CD4-positive, alpha-beta T cell treated with Interleukin-1 beta for 1 hour (primary cell): ENCODE measurements around the gene SYNE4.

Source experiments
- DNase-seq, 2 donors: peaks; one replicate each; pipeline ENCODE4 v3.0.0-alpha.2; 2020 to 2022

SYNE4 gene

DNA sequence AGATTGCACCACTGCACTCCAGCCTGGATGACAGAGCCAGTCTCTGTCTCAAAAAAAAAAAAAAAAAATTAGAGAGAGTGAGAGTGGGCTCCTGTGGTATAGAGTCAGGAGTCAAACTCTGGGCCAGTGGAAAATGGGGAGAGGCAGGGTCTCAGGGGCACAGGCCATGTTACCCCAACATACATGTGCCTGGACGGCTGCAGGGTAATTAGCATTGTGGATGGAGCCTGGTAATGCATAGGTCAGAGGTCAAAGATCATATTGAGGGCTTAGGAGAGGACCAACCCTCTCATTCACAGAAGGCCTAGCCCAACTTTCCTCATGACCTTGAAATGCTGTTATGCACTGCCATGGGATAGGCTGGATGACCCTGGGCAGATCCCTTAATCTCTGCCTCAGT, 16.9 kb upstream of the SYNE4 start:
- DNase-seq, result no peak

DNA sequence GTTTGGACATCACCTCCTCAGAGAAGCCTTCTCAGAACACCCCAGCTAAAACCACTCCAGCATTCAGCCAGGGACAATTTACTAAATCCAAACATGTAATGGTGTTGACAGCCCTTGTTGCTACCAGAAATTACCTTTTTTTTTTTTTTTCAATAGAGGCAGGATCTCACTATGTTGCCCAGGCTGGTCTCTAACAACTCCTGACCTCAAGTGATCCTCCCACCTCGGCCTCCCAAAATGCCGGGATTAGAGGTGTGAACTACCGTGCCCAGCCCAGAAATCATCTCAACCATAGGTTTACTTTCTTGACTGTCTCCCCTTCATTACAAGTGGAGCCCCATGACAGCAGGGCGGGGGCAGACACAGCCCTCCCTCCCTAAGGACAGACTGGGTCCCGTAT, 14.8 kb upstream of the SYNE4 start:
- DNase-seq, result no peak

DNA sequence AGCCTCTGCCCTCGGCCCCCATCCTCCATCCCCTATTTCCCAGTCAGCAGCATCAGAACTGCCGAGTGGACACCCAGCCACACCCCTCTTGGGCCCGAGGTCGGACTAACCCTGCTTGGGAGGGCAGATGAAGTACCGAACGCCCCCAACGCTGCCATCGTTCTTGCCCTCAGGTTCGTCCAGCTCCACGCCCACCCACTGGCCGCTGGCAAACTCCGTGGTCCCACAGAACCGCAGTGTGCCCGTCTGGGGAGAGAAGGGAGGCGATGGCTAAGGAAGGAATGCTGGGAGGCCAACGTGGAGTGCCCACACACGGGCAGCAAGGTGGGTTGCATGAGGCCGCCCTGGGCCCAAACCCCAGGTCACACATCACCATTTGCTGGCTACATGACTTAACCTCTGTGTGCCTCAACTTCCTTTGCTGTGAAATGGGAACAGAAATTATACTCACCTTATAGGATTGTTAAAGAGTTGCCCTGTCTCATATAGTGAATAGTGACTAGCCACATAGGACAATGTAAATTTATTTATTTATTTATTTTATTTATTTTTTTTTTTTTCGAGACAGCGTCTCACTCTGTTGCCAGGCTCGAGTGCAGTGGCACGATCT, 10.6 kb upstream of the SYNE4 start:
- DNase-seq, result no peak

DNA sequence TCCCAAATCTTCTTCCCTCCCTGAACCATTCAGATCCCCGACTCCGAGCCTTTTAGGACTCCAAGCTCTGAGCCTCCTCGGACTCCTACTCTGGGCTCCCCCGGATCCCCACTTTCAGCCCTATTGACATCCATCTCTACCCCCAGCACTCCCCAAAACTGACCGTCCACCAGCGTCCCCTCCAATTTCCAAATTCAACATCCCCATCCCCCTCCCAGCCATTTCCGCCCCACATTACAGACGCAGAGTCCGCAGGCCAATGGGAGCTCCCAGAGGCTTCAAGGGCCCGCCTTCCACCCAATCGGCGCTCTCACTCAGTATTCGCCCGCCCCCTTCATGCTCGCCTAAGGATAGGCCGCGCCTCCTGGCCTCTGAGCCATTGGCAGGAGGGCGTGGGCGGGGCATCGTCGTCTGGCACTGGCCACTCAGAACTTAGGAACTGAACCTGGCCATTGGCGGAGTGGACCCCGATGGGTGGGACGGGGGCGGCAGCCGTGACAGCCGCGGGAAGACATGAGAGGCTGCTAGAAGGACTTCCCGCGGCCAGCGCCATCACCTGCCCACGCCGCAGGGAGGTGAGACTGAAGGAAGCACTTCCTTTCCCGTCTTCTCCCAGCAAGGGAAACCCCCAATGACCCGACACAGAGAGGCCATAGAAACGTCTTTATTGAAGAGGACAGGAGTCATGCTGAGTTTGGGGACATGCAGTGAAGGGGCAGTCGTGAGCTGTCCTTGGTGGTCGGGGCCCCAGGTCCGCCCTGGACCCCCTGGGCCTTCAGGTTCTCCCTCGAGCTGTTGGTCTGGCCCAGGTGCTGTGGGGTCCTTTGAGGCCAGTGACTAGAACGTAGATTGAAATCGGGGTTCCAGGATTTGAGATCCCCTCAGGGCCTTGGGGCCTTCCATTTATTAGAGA, 5.7 kb upstream of the SYNE4 start, which contains the start of gene ALKBH6:
Gene ALKBH6 (minus strand): TSS at position 202 of the 913 bp plus-strand sequence. CDS start 816 bp downstream, outside the sequence.
- peak; percentile 99 for DNase-seq

DNA sequence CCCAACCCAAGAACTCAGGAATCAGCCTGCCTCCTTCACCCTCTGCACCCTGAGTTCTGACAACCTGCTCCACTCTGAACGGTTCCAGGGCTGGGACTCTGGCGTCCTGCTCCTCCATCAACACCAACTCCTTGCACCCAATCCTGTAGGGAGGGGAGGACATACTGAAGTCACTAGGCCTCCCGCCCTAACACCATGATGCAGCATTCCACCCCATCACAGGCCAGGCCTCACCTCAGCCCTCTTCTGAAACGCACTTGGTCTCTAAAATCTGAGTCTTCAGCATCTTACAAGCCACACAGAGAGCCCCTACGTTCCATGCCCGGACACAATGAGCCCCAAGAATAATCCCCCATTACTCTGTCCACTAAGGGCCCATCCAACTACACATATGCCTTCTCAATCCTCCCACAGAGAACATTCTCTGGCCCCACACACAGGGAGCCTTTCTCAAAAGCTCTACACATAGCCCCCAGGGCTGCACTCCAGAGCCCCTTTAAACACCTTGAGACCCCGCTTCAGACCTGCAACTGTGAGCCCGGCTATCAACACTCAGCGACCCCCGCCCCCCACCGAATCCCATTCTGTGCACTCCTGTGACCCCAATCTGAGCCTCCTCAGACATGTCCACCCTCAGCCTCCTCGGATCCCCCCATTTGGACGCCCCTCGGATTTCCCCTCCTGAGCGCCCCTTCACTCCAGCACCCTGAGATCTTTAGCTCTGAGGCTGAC, 4.8 kb upstream of the SYNE4 start:
- DNase-seq, result no peak

DNA sequence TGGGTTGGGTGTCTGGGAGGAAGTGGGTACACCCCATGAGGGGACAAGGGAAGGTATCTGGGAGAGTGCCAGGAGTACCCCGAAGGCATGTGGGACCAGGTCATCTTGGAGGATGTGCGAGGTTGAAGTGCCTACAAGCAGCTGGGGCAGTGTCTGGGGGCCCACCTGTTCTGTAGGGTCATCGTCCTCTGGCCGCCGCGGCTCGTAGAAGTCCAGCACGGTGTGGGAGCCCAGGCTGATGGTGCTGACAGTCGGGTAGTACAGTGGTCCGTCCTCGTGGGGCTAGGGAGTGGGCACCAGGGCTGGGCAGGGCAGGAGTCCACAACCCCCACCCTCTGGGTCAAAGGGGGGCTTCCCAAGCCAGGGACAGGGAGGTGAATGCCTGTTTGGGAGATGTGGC, 1.8 kb upstream of the SYNE4 start:
- DNase-seq, result no peak

DNA sequence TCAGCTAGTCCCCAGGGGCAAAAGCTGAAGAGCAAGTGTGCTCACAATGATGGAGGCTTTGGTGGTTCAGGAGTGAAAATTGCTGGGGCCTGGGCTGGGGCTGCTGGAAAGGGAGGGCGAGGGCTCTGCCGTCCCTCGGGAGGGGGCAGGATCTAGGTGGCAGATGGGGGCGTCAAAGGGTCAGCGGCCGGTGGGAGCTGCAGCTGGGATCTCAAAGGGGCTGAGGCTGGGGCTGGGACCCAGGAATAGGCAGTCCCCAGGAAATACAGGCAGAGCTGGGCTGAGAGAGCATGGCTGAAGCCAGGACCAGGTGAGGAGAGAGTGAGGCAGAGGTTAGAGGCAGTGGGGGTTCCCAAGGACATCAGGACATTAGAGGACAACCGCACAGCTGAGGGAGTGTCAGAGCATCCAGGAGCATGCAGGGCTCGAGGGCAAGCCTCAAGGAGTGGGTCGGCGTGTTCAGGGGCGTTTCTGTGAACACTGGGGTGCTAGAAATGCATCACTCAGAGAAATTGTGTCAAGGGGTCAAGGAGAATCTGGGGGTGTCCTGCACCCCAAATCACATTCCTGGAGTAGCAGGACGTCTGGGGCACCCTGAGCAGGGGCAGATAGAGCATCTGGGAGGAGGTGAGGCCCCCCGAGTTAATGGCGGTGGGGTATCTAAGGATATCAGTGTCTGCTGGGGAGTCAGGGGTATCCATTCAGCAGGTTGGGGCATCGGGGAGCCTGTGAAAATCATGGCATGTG, 1.2 kb upstream of the SYNE4 start:
- DNase-seq, result no peak

DNA sequence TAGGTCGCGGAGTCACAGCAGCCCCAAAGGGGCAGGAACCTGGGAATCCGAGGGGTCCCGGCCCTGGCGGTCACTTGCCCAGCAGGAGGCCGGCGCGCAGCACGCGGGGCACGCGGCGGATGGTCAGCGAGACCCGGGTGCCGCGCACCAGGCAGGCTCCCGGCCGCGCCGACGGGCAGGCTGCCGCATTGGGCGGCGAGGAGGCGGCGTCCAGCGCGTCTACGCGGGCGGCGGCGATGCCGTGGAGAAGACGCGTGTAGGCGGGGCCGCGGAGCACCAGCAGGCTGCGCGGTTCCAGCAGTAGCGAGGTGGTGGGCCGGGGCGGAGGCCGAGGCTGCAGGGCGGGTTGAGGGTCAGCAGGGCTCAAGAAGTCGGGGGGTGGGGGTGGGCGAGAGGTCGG, 607 bp upstream of the SYNE4 start:
- DNase-seq, result peak; percentile 24 to 39

DNA sequence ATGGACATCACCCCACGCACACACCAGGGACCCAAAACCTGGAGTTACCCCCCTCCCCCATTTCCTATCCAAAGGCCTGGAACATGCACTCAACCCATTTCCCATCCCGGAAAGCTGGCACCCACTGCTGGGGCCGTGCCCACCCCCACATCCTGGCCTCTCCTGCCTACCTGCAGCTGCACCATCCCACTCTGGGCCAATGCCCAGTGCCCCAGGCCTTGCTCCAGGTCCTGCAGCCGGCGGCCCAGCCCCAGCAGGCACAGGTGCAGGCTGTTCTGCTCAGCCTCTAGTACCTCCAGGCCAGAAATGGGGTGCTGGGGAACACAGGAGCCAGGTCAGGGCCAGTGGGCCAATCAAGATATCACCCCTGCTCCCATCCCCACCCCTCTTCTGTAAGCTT, 1.7 kb downstream of the SYNE4 start:
- DNase-seq, result no peak

DNA sequence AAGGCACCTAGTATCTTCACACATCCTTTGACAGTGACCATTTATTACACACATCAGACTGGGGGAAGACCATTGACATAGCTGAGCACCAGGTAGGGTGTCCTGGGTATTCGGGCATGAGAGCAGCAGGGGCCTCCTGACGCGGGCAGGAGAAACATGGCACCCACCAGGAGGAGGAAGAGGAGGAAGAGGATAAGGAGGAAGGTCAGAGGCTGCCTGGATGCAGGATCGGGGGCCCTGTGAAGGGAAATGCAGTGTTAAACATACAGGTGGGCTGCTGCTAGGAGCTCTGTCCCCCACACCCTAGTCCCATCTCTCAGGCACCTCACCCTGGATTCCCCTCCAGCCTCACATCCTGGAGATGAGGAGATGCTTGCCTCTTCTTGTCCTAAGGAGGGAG, 5.3 kb downstream of the SYNE4 start:
- no peak for DNase-seq

DNA sequence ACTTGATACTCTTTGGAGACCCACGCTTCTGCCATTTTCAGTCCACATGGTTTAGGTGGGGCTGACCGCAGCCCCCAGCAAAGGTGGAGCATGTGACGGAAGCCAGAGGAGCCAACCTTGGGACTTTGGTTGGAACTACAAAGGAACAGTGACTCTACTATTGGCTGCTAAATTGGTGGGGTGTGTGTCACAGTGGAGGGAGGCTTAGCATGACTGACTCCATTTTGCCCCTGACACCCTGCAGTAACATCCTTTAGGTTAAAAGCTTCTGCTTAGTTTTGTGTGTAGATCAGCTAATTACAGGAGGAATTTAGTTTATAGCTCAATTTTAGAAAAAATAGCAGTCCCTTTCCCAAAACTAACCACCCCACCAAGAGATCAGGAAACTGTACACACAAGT, 7.0 kb downstream of the SYNE4 start:
- no peak for DNase-seq

DNA sequence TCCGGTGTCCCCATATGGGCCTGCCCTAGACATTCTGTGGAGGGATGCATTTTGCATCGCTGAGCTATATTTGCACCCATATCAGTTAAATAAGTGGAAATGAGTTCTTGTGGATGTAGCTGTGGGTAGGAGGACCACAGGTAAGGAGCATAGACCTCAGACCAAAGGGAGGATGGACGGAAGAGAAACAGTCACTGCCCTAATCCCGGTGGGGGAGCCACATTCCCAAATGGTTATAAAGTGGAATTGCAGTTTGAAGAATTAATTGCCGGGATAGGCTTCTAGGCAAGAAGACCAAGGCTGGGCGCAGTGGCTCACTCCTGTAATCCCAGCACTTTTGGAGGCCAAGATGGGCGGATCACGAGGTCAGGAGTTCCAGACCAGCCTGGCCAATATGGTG, 11.8 kb downstream of the SYNE4 start:
- DNase-seq, result no peak

DNA sequence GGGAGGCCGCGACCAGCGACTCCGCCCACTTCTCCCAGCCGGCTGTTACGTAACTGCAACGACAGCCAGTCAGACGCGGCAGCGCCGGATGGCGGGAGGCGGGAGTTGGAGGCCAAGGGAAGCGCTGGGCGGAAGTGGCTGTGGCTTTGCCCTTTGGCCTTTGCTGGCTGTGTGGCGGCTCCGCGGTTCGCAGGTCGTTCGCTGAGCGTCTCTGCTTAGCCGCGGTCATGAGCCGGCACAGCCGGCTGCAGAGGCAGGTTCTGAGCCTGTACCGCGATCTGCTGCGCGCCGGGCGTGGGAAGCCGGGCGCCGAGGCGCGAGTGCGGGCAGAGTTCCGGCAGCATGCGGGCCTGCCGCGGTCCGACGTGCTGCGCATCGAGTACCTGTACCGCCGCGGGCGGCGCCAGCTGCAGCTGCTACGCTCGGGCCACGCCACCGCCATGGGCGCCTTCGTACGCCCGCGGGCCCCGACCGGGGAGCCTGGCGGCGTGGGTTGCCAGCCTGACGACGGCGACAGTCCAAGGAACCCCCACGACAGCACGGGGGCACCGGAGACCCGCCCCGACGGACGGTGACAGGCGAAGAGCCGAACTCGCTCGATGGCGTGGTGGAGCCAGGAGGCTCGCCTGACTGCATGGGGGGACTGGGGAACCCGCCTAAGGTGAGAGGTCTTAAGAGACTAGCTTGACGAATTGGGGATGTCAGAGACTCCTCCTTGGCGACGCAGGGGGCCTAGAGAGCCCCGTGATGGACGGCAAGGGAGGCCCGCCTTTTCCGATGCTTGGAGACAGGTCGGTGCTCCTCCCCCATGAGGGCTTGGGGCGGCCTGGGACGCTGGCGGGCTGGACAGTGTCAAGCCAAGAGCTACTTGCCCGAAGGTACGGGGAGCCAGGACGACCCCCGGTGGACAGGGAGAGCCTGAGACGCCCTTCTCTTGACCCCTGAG, 13.3 kb downstream of the SYNE4 start, which contains the start of gene SDHAF1:
Gene SDHAF1 (plus strand): TSS at position 141 of the 946 bp plus-strand sequence. CDS start 87 bp downstream, at position 228.
- peak; percentile 92 to 93 for DNase-seq

DNA sequence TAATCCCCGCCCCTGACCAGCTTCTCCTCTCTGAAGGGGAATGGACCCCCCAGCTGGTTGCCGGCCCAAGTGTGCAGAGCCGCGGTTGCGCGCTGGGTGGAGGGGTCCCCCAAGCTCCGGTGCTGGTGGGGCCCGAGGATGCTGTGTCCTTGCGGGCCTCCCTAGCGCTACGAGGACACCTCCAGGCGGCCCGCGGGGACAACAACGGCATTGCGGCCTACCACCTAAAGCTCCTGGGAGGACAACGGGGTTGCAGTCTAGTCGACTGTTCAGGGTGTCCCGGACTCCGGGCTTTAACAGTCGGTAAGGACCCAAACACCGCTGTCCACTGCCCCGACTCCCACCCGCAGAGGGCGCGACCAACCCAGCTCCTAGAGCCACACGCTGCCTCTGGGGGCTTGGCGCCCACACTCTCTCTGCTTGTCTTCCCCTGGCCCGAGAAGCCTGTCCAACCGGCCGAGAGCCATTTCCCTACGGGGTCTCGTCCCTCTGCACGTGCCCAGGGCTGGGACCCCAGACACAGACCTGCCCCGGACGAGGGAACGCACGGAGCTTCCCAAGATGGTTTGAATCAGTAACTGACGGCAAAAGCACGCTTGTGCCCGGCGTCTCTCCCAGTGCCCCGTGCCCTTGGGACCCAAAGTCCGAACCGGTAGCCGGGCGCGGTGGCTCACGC, 14.6 kb downstream of the SYNE4 start:
- no peak for DNase-seq

DNA sequence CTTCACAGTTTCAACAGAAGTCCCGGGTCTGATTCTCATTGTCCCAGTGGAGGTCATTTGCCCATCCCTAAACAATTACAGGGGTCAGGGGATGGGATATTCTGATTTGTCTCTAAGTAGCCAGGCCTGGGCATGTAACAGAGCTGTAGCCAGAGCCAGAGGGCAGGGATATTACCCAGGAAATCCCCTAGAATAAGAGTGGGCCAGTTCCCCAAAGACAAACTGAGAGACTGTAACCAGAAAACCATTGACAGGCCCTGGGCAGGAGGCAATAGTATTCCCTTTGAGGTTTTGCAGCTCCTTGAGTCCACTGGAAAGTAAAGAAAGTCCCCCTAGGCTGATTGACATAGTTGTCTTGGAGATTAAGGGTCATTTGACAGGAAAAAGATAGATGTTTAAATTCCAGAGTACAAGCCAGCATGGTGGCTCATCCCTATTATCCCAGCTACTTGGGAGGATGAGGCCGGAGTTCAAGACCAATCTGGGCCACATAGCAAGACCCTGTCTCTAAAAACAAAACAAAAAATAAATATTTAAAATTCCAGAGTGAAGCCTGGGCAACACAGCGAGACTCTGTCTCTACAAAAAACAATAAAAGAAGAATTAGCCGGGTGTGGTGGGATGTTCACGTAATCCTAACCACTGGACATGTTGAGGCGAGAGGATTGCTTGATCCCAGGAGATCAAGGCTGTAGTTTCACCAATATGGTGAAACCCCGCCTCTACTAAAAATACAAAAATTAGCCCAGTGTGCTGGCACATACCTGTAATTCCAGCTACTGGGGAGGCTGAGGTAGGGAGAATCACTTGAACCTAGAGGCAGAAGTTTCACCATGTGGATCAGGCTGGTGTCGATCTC, 15.5 kb downstream of the SYNE4 start:
- no peak for DNase-seq

DNA sequence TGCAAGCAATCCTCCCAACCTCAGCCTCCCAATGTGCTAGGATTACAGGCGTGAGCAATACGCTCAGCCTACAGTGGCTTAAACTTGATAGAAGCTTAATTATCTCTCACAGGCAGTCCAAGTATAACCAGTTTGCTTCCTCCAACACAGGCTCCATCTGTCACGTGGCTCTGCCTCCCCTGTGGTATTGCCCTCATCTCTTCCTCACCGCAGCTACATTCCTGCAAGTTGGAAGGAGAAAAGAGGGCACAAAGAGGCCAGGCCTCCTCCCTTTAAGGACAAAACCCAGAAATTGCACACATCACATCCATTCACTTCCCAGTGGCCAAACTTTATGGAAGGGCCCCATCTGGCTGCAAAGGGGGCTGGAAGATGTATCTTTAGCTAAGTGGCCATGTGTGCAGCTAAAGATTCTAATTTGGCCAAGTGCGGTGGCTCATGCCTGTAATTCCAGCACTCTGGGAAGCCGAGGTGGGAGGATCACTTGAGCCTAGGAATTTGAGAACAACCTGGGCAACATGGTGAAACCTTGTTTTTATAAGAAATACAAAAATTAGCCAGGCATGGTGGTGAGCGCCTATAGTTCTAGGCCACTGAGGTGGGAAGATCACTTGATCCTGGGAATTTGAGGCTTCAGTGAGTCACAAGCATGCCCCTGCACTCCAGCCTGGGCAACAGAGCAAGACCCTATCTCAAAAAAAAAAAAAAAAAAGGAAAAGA, 16.7 kb downstream of the SYNE4 start:
- no peak for DNase-seq

DNA sequence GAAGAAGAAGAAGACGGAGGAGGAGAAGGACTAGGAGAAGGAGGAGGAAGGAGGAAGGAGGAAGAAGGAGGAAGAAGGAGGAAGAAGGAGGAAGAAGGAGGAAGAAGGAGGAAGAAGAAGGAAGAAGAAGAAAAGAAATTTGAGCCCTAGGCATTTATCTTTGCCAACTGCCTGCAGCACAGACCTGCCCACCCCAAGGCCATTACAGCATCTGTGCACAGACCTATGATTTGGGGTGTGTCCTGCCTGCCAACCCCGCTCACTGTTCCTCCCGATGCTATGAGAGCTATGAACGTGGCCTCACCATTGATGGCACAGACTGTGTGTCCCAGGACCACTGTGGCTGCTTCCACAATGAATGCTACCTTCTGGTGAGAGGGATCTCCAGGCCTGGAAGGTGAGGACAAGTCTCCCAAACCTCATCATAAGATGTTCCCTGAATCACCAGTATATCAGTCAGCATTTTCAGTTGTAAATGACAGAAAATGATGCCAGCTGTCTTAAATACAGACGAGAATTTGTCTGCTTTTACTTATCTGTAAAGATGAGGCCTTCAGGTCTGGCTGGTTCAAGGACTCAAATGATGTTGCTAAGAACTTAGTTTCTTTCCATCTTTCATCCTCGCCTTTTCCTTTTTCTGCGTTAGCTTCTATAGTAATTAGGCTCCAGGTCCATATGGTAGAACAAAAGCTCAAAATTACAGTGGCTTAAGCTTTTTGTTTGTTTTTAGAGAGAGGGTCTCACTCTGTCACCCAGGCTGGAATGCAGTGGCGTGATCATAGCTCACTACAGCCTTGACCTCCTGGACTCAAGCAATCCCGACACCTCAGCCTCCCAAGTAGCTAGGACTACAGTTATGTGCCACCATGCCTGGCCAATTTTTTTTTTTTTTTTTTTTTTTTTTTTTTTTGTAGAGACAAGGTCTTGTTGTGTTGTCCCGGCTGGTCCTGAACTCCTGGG, 17.6 kb downstream of the SYNE4 start:
- DNase-seq, result no peak

DNA sequence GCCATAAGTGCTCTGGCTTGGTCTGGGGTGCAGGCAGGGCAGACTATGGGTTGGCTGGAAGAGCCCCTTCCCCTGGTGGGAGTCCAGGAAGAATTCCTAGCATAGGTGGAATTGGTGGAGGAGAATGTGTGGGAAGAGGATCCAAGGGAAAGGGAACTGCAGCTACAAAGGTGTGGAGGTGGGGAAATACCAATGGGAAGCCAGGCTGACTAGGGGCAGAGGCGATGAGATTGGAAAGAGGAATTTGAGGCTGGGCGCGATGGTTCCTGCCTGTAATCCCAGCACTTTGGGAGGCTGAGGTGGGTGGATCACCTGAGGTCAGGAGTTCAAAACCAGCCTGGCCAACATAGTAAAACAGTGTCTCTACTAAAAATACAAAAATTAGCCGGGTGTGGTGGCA, 18.5 kb downstream of the SYNE4 start:
- DNase-seq, result no peak
